ENCODE measurements around the gene ZNF547. TPM values are rescaled to one million over a fixed set of nuclear protein-coding genes. Genes with fewer than 3 reads are reported as not detected.
A peak's percentile ranks its signal among the peaks of the same experiment; 100 is the strongest.

The ZNF547 gene
- total RNA-seq, 1 experiment from 2014 or later = 3.2 TPM

GRCh38 chr19:57406516-57407123, 43.3 kb downstream of the ZNF547 start:
- Histone ChIP-seq H3K9ac (ENCODE audit: low read length) (no peak overlapping the region), H3K4me1 (ENCODE audit: insufficient read depth, low read length) (no peaks in the 10 kb centered on the region), H4K20me1 (ENCODE audit: low read length) (no peaks in the 10 kb centered on the region), H3K4me2 (ENCODE audit: low read length) (no peak overlapping the region), H3K9me3 (ENCODE audit: low read length) (no peaks in the 10 kb centered on the region), H3K36me3 (ENCODE audit: low read depth, low read length) (no peaks in the 10 kb centered on the region), H3K27me3 (ENCODE audit: low read length) (no peaks in the 10 kb centered on the region), H3K27ac (ENCODE audit: low read length) (no peak overlapping the region), H2AFZ (ENCODE audit: low read length) (no peak overlapping the region), H3K79me2 (ENCODE audit: low read length) (peaks cover 6% of the 10 kb centered on the region), H3K4me3 (ENCODE audit: low read length) (no peak overlapping the region), H3K9me2 (replicated peaks; ENCODE audit: low read length) (no peaks in the 10 kb centered on the region), H3F3A (ENCODE audit: low read length, unreplicated experiment) (no peaks in the 10 kb centered on the region)
- intact Hi-C loops (cut with micrococcal nuclease) = loop anchor here (5.0 kb wide), 1 partner anchor 751 kb away; no protein-coding TSS in a partner anchor
- ChIA-PET CTCF (no interaction called here), POLR2A (ENCODE audit: unreplicated experiment) (no interaction called here)
- DNase-seq = peak; percentile 76
- ATAC-seq = peak; percentile 44
- TF ChIP-seq CTCF (conservative IDR thresholded peaks at IDR 0.05; ENCODE audit: low read depth, low read length) (peak; percentile 95), EZH2phosphoT487 (IDR thresholded peaks at IDR 0.05; ENCODE audit: borderline replicate concordance, low read length) (no peak)
- BruUV-seq (replicated peaks) = no TSS peak

DNA sequence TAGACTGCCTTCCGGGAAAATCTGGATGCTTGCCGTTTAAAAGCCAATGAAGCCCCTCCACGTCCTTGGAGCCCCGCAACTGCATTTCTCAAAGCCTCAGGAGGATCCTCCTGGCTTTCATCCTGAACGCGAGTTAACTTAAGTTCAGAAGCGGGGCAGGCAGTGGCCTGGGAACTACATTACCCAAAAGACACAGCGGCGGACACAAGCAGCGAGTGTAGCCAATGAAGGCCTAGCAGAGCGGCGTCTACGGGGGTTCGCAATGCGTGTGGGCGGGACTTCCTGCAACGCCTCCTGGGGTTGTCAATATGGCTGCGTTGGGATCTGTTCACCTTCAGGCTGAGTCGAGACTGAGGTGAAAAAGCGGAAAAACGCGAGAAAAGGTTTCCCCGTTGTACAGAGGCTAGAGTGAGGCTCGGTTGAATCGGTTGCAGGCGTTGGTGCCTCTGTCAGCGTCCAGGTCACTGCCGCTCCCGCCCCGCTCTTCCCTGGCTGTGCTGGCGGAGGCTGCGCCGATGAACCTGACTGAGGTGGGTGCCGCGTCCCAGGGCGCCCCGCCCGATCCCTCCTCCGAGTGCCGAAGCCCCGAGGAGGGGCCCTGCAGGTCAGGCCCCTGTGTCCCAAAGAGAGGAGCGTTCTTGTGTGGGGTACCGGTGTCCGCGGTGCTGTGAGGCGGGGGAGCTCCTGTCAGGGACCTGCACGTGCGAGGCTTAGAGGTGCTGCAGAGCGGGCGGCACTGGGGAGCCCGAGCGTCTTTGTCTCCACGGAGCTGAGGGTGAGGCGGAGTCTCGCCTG, 47.7 kb downstream of the ZNF547 start, which contains the start of gene ZNF17:
Gene ZNF17, plus strand, starts transcription at position 285 of the 795 bp plus-strand sequence. CDS start 2,455 bp downstream, outside the sequence.
- Histone ChIP-seq H3K9me3 (ENCODE audit: low read length) (no peaks in the 10 kb centered on the region), H3K4me3 (ENCODE audit: low read length) (peak within 1 kb of the TSS; percentile 96), H4K20me1 (ENCODE audit: low read length) (no peaks in the 10 kb centered on the region), H3K27ac (ENCODE audit: low read length) (no peak within 1 kb of the TSS), H3K4me1 (ENCODE audit: insufficient read depth, low read length) (peaks cover 5% of the 10 kb centered on the region; the same call in 1 of the 2 replicates), H3K27me3 (ENCODE audit: low read length) (no peaks in the 10 kb centered on the region), H3K79me2 (ENCODE audit: low read length) (peaks cover 35% of the 10 kb centered on the region), H3K36me3 (ENCODE audit: low read depth, low read length) (peaks cover 15% of the 10 kb centered on the region), H2AFZ (ENCODE audit: low read length) (peak within 1 kb of the TSS; percentile 93), H3K9me2 (replicated peaks; ENCODE audit: low read length) (no peaks in the 10 kb centered on the region), H3K9ac (ENCODE audit: low read length) (peak within 1 kb of the TSS; percentile 82), H3K4me2 (ENCODE audit: low read length) (peak within 1 kb of the TSS; percentile 97), H3F3A (ENCODE audit: low read length, unreplicated experiment) (no peaks in the 10 kb centered on the region)
- DNase-seq (peak; percentile 97), ATAC-seq (peak; percentile 100)
- BruUV-seq (replicated peaks) = TSS peak; percentile 85
- POLR2A ChIA-PET (ENCODE audit: unreplicated experiment) = no interaction called here
- TF ChIP-seq CTCF (conservative IDR thresholded peaks at IDR 0.05; ENCODE audit: low read depth, low read length) (no peak), EZH2 (IDR thresholded peaks at IDR 0.05; ENCODE audit: low read length, unreplicated experiment) (no peak), EZH2phosphoT487 (IDR thresholded peaks at IDR 0.05; ENCODE audit: borderline replicate concordance, low read length) (no peak)
- intact Hi-C loops (cut with micrococcal nuclease) = loop anchor here (1.0 kb wide), 3 partner anchors 22 to 358 kb away; partner anchors contain the start of genes ZNF548, ZNF586 and ZNF749
- CTCF ChIA-PET = no interaction called here
